Esophagus squamous epithelium (tissue), 4 donors: ENCODE data around the gene PCSK6.

Experiments
- POLR2A ChIP-seq, 4 donors: fragments of 450-650 bp; IDR thresholded peaks; one replicate each; pipeline ENCODE4 v1.6.1; 2017; ENCODE audit warnings: antibody characterized with exemption in 4 of 4, mild to moderate bottlenecking in 4 of 4, moderate library complexity in 3 of 4
- TF ChIP-seq, protein P1 (sequence below), 6 experiments: fragments of 450-650 bp in 4 of 6; fragments of 200-600 bp in 2 of 6; sonication (generic) in 2 of 6; IDR thresholded peaks; one replicate each; pipeline ENCODE4 v1.5.1; 2016 to 2019; ENCODE audit warnings: antibody characterized with exemption in 6 of 6, mild to moderate bottlenecking in 4 of 6, moderate library complexity in 4 of 6

- TF ChIP-seq, protein P1, sequence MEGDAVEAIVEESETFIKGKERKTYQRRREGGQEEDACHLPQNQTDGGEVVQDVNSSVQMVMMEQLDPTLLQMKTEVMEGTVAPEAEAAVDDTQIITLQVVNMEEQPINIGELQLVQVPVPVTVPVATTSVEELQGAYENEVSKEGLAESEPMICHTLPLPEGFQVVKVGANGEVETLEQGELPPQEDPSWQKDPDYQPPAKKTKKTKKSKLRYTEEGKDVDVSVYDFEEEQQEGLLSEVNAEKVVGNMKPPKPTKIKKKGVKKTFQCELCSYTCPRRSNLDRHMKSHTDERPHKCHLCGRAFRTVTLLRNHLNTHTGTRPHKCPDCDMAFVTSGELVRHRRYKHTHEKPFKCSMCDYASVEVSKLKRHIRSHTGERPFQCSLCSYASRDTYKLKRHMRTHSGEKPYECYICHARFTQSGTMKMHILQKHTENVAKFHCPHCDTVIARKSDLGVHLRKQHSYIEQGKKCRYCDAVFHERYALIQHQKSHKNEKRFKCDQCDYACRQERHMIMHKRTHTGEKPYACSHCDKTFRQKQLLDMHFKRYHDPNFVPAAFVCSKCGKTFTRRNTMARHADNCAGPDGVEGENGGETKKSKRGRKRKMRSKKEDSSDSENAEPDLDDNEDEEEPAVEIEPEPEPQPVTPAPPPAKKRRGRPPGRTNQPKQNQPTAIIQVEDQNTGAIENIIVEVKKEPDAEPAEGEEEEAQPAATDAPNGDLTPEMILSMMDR (IDR thresholded peaks at IDR 0.05), result no peak
- TF ChIP-seq POLR2A (IDR thresholded peaks at IDR 0.05), result no peak
Measured at GRCh38 chr15:101411581-101411980, 77.9 kb downstream of the PCSK6 start.
